ENCODE results near the gene APLN. TPM values are rescaled to one million over a fixed set of nuclear protein-coding genes. Genes with fewer than 3 reads are reported as not detected.
A peak's percentile ranks its signal among the peaks of the same experiment; 100 is the strongest.

The APLN gene
- total RNA-seq (2014; rRNA removed) = 8.5 and 11.6 TPM in 2 replicates
- percentile 37 among the genes with signal in this experiment for Bru-seq, nascent RNA
- percentile 47 among the genes with signal in this experiment for BruChase-seq, experiment 1, labeled RNA remaining after a 6-hour chase
- percentile 39 among the genes with signal in this experiment for BruChase-seq, experiment 2, labeled RNA remaining after a 2-hour chase
- long read RNA-seq, partial matches to known transcripts = 0 of 8 reads
- long read RNA-seq, other reads (novel, unspliced or antisense) = 6 of 8 reads

- Histone ChIP-seq H3K79me2 (ENCODE audit: low read length) (0 out of 2 replicates have a peak, but pooled peaks cover 6% of the 10 kb centered on the region), H3F3A (ENCODE audit: low read length, unreplicated experiment) (no peaks in the 10 kb centered on the region), H3K9me3 (ENCODE audit: low read length) (no peaks in the 10 kb centered on the region), H3K4me2 (ENCODE audit: low read length) (peak within 1 kb of the TSS; percentile 99), H2AFZ (ENCODE audit: low read length) (peak within 1 kb of the TSS; percentile 89), H3K9me2 (replicated peaks; ENCODE audit: low read length) (no peaks in the 10 kb centered on the region), H3K4me1 (ENCODE audit: insufficient read depth, low read length) (peaks cover 21% of the 10 kb centered on the region), H3K9ac (ENCODE audit: low read length) (no peak within 1 kb of the TSS), H3K4me3 (ENCODE audit: low read length) (peak within 1 kb of the TSS; percentile 84), H3K27ac (ENCODE audit: low read length) (no peak within 1 kb of the TSS), H4K20me1 (ENCODE audit: low read length) (no peaks in the 10 kb centered on the region), H3K36me3 (ENCODE audit: low read depth, low read length) (no peaks in the 10 kb centered on the region), H3K27me3 (ENCODE audit: low read length) (no peaks in the 10 kb centered on the region)
- TF ChIP-seq EZH2phosphoT487 (IDR thresholded peaks at IDR 0.05; ENCODE audit: borderline replicate concordance, low read length) (peak; percentile 71; the same call in 1 of the 2 replicates), CTCF (conservative IDR thresholded peaks at IDR 0.05; ENCODE audit: low read depth, low read length) (no peak), EZH2 (IDR thresholded peaks at IDR 0.05; ENCODE audit: low read length, unreplicated experiment) (no peak)
- ATAC-seq = peak; percentile 51
- peak; percentile 45 for DNase-seq
- CTCF ChIA-PET = interaction anchor here (0.7 to 1.5 kb wide), 3 partner anchors 23 to 71 kb away, joined by 3 to 14 read pairs (median 3); no protein-coding TSS in a partner anchor
- POLR2A ChIA-PET (ENCODE audit: unreplicated experiment) = interaction anchor here (0.5 to 0.6 kb wide), 2 partner anchors 27 to 277 kb away, joined by 3 to 4 read pairs; no protein-coding TSS in a partner anchor
- intact Hi-C loops (cut with micrococcal nuclease) = loop anchor here (1.0 to 5.0 kb wide), 3 partner anchors 42 to 71 kb away; no protein-coding TSS in a partner anchor
- BruUV-seq (replicated peaks) = no TSS peak
Observed at GRCh38 chrX:129654652-129655546, at the start of gene APLN. Gene APLN (minus strand): TSS chrX:129654956. CDS start chrX:129654630, 326 bp downstream.

GRCh38 chrX:129704491-129704890 is 49.7 kb upstream of the APLN start:
- Histone ChIP-seq H3K36me3 (ENCODE audit: low read depth, low read length) (no peaks in the 10 kb centered on the region), H3K27me3 (ENCODE audit: low read length) (no peaks in the 10 kb centered on the region), H3K4me3 (ENCODE audit: low read length) (no peak overlapping the region), H2AFZ (ENCODE audit: low read length) (no peak overlapping the region), H3K9me2 (replicated peaks; ENCODE audit: low read length) (no peaks in the 10 kb centered on the region), H3K4me1 (ENCODE audit: insufficient read depth, low read length) (no peaks in the 10 kb centered on the region), H3K4me2 (ENCODE audit: low read length) (no peak overlapping the region), H3K9ac (ENCODE audit: low read length) (no peak overlapping the region), H3K9me3 (ENCODE audit: low read length) (no peaks in the 10 kb centered on the region), H4K20me1 (ENCODE audit: low read length) (no peaks in the 10 kb centered on the region), H3F3A (ENCODE audit: low read length, unreplicated experiment) (no peaks in the 10 kb centered on the region), H3K27ac (ENCODE audit: low read length) (no peak overlapping the region), H3K79me2 (ENCODE audit: low read length) (no peaks in the 10 kb centered on the region)
- intact Hi-C loops (cut with micrococcal nuclease) = no loop called here
- TF ChIP-seq EZH2phosphoT487 (IDR thresholded peaks at IDR 0.05; ENCODE audit: borderline replicate concordance, low read length) = no peak
- TF ChIP-seq EZH2 (IDR thresholded peaks at IDR 0.05; ENCODE audit: low read length, unreplicated experiment) = no peak
- no peak for TF ChIP-seq CTCF (conservative IDR thresholded peaks at IDR 0.05; ENCODE audit: low read depth, low read length)
- CTCF ChIA-PET = no interaction called here
- ATAC-seq = no peak
- BruUV-seq (replicated peaks) = no TSS peak
- POLR2A ChIA-PET (ENCODE audit: unreplicated experiment) = no interaction called here
- DNase-seq = no peak
